Cardiac fibroblast (primary cell): Measurements from ENCODE around the gene HS3ST1.

Experiments
- DNase-seq, 2 donors: peaks; one replicate each; pipeline versions ENCODE4 v3.0.0 to v3.0.0-alpha.2; 2010; ENCODE audit warnings: low read depth in 2 of 2
- H3K4me3 ChIP-seq, 2 donors: replicated peaks in 1 of 2; 1 replicate in 1 of 2; 2 replicates in 1 of 2; pipeline ENCODE4 v1.5.1; 2011; ENCODE audit warnings: low read depth in 2 of 2, low read length in 2 of 2, mild to moderate bottlenecking in 2 of 2, moderate library complexity in 1 of 2
- CTCF ChIP-seq: IDR thresholded peaks from one replicate; pipeline ENCODE4 v1.5.1; 2011; ENCODE audit warnings: low read depth, mild to moderate bottlenecking, low read length, inconsistent platforms

The HS3ST1 gene

GRCh38 chr4:11428231-11428898 is at the start of gene HS3ST1:
Gene HS3ST1, minus strand, starts transcription at chr4:11428894. Its CDS starts 28,889 bp downstream, at chr4:11400005.
- DNase-seq: no peak
- peak within 1 kb of the TSS; percentile 51 to 67 for H3K4me3 ChIP-seq
- TF ChIP-seq CTCF: no peak

GRCh38 chr4:11475871-11476270 is 47.2 kb upstream of the HS3ST1 start:
- no peak for TF ChIP-seq CTCF
- H3K4me3 ChIP-seq: no peak overlapping the region
- peak in 1 of 2 donors; percentile 27 for DNase-seq

GRCh38 chr4:11474146-11474545 is 45.5 kb upstream of the HS3ST1 start:
- DNase-seq: no peak
- H3K4me3 ChIP-seq: no peak overlapping the region
- no peak for TF ChIP-seq CTCF

- no peak for TF ChIP-seq CTCF
- no peak overlapping the region for H3K4me3 ChIP-seq
- no peak for DNase-seq
Measured at GRCh38 chr4:11472535-11472934, 43.8 kb upstream of the HS3ST1 start.

- H3K4me3 ChIP-seq: no peak overlapping the region
- TF ChIP-seq CTCF: no peak
- DNase-seq: peak; percentile 19 to 29
Measured at GRCh38 chr4:11471618-11472017, 42.9 kb upstream of the HS3ST1 start.

GRCh38 chr4:11471046-11471441 is 42.4 kb upstream of the HS3ST1 start:
- no peak for TF ChIP-seq CTCF
- H3K4me3 ChIP-seq: no peak overlapping the region
- no peak for DNase-seq
